ENCODE measurements around the gene C19orf47.

C19orf47 gene

DNA sequence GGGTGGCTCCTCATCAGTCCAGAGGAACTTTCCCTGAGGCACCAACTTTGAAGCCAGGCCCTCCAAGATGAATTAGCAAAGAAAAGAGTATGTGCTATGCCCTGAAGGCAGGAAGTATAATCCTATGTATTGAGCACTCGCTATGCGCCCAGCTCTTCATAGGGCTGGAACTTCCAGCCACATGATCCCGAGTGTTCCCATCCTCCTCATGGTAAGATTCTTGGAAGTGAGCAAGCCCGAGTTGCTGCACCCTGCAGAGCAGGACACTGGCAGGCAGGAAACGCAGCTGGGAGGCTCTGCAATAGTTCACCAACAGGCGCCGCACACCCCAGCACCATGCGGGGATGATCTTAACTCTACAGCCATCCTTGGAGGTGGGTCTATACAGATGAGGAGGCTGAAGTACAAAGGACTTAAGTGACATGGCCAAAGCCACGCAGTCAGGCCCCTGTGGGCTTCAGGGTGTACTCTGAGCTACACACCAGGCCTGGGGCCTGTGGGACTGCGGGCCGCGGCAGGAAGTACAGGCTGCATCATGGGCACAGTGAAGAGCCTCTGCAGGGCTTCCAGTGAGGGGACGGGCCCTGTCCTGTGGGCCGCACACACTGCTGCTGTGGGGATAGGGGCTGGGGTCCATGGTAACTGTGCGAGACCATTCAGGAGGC lies 25.1 kb downstream of the C19orf47 start:
- TF ChIP-seq, protein P1, sequence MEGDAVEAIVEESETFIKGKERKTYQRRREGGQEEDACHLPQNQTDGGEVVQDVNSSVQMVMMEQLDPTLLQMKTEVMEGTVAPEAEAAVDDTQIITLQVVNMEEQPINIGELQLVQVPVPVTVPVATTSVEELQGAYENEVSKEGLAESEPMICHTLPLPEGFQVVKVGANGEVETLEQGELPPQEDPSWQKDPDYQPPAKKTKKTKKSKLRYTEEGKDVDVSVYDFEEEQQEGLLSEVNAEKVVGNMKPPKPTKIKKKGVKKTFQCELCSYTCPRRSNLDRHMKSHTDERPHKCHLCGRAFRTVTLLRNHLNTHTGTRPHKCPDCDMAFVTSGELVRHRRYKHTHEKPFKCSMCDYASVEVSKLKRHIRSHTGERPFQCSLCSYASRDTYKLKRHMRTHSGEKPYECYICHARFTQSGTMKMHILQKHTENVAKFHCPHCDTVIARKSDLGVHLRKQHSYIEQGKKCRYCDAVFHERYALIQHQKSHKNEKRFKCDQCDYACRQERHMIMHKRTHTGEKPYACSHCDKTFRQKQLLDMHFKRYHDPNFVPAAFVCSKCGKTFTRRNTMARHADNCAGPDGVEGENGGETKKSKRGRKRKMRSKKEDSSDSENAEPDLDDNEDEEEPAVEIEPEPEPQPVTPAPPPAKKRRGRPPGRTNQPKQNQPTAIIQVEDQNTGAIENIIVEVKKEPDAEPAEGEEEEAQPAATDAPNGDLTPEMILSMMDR (IDR thresholded peaks at IDR 0.05) = no peak

DNA sequence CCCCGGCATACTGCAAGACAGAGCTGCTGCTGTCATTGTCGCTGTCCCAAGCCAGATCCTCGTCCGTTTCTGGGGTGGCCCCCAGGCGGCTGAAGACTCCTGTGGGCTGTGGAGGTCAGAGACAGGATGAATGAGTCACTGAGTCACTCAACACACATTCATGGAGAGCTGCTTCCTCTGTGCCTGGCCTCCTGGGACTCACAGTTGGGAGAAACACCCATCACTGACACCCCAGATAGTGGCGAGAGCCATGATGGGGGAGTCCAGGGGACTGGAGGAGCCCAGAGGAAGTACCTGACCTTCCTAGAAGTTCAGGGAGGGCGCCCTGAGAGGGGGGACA lies 26.0 kb downstream of the C19orf47 start:
- TF ChIP-seq, protein P1 (IDR thresholded peaks at IDR 0.05) = no peak

DNA sequence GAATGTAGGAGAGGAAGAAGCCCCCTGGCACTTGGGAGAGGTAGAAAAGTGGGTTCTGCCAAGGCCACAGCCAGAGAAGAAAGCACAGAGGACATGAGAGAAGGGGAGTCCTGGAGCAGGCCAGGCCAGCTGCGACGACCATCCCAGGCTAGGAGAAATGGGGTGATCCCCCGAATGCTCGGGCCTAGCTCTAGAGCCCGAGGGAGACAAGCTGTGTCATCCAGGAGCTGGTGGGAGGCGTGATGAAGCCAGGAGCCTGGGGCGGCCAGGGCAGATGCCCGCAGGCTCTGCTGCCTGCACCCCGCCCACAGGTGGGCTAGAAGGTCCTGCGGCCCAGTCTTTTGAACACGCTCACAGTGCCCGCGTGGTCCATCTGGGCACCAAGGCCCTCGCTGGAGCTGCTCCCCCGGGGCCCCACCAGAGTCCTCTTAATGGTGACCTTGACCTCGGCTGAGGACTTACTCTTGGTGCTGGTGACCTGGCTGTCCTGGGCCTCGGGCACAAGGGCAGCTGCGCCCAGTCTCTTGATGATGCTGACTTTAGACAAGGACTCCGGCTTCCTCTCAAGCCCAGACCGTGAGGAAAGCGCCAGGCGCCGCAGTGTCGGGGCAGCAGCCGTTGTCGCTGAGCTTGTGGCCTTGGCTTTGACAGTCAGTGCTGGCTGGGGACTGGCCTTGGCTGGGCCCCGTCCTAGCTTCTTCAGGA lies 26.5 kb downstream of the C19orf47 start:
- TF ChIP-seq, protein P1 (IDR thresholded peaks at IDR 0.05) = no peak

DNA sequence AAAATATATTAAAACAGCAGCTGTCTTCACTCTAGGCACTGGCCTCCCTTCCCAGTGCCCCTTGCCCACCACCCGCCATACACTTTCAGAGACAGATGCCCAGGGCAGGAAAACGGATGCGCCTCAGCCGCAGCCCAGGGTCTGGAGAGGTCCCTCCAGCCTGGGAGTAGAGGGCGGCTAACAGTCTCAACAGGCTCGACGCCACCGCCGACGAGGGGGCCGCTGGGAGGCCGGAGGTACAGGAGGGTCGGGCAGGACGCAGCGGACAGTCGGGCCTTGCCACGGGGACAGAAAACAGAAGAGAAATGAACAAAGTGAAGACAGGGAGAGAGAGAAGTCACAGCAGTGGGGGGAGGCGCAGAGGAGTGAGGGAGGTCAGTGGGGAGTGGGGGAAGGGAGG lies 27.1 kb downstream of the C19orf47 start:
- TF ChIP-seq, protein P1 (IDR thresholded peaks at IDR 0.05) = no peak

DNA sequence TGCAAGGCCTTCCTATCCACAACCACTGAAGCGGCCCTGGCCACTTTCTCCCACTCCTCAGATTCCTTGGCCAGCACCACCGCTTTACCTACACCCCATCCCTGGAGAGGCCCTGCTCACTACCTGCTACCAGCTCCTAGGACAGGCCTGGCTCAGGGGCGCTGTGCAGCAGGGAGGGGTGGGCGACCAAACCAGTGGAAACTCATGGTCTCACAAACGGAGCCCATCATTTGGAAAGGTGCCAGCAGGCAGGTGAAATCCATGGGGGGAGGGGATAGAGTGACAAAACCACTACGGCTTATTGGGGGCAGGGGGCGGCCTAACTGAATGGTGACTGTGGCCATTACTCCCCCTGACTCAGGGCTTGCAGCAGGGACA lies 27.6 kb downstream of the C19orf47 start:
- TF ChIP-seq, protein P1 (IDR thresholded peaks at IDR 0.05) = no peak

DNA sequence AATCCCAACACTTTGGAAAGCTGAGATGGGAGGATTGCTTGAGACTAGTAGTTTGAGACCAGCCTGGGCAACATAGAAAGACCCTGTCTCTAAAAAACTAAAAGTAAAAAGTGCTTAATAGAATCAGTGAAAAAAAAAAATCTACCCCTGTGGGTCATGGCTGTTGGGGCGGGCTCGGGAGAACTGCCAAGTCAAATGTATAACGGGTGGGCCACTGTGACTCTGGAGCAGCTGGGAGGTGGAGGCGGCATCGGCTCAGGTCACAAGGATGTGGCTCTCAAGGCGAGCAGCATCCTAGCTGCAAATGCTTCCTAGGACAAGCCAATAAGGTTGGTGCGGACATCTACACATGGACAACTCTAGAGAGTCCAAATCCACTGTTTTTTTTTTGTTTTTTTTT lies 30.9 kb downstream of the C19orf47 start:
- TF ChIP-seq, protein P1 (IDR thresholded peaks at IDR 0.05) = no peak

DNA sequence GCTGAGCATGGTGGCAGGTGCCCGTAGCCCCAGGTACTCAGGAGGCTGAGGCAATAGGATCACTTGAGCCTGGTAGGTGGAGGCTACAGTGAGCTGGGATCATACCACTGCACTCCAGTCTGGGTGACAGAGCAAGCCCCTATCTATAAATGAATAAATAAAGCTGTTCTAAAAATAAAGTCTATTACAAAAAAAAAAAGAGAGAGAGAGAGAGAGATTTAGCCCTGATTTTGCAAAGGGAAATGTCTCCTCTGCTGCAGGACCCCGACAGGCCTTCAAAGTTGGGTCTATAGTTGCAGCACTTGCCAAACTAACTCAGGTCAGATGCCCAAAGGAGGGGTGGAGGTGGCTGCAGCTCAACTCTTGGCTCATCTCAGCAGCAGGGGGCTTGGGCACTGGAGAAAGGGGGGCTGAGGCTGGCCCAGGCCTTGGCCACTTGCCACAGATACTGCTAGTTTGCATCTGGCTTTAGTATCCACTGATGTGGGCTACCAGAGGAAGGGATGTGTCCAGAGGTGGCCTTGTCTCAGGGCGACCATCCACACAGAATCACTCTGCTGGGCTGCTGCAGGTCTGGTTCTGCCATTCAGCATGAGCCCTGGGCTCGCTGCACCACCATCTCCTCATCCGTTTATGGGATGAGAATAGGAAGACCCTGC lies 32.3 kb downstream of the C19orf47 start:
- TF ChIP-seq, protein P1 (IDR thresholded peaks at IDR 0.05) = no peak
